MCF 10A (cell line): ENCODE results near the gene PGBD5. TPM values are rescaled to one million over a fixed set of nuclear protein-coding genes. Genes with fewer than 3 reads are reported as not detected.

Experiments used
- BruUV-seq: library from RNA; stranded (reverse); fragments of 400-500 nt; replicated peaks from 2 replicates; lab custom pipeline; 2021; lab: Mats Ljungman, UMichigan
- CTCF ChIA-PET: fragments of 300-600 bp; sonication (Branson Sonifier 250); formaldehyde crosslinking; extraction: SDS; loops from one replicate; lab custom pipeline; 2021; ENCODE audit warnings: antibody characterized with exemption, inconsistent platforms; lab: Yijun Ruan, JAX
- POLR2A ChIA-PET: fragments of 300-600, 350-650 bp; sonication (Branson Sonifier 250); formaldehyde crosslinking; extraction: SDS; loops from one replicate; lab custom pipeline; 2020; ENCODE audit warnings: antibody characterized with exemption, inconsistent platforms; lab: Yijun Ruan, JAX
- DNase-seq: peaks from one replicate; pipeline ENCODE4 v3.0.0-alpha.2; 2018; ENCODE audit not compliant: unreplicated experiment
- H3K27ac Mint-ChIP-seq: one replicate; pipeline ENCODE4 v1.8.0; 2022; ENCODE audit warnings: mild to moderate bottlenecking, low read depth, mixed read lengths; ENCODE audit not compliant: unreplicated experiment
- H3K27me3 Mint-ChIP-seq: one replicate; pipeline ENCODE4 v1.8.0; 2022; ENCODE audit warnings: mixed read lengths; ENCODE audit not compliant: insufficient read depth, unreplicated experiment
- H3K36me3 Mint-ChIP-seq: one replicate; pipeline ENCODE4 v1.8.0; 2022; ENCODE audit warnings: mild to moderate bottlenecking, moderate library complexity, mixed read lengths; ENCODE audit not compliant: insufficient read depth, unreplicated experiment
- H3K4me1 Mint-ChIP-seq: one replicate; pipeline ENCODE4 v1.8.0; 2022; ENCODE audit warnings: mixed read lengths; ENCODE audit not compliant: insufficient read depth, unreplicated experiment
- H3K4me3 Mint-ChIP-seq: one replicate; pipeline ENCODE4 v1.8.0; 2022; ENCODE audit warnings: mild to moderate bottlenecking, moderate library complexity, mixed read lengths; ENCODE audit not compliant: unreplicated experiment
- H3K9me3 Mint-ChIP-seq: one replicate; pipeline ENCODE4 v1.8.0; 2022; ENCODE audit warnings: mixed read lengths; ENCODE audit not compliant: unreplicated experiment
- intact Hi-C: fragments of 100-400 bp; cut with micrococcal nuclease; formaldehyde crosslinking; loops from 2 replicates; pipeline ENCODE4 v1.14.1; 2022
- total RNA-seq: library from RNA; stranded (reverse); gene quantifications from 2 replicates; pipeline ENCODE4 v1.2.3, GENCODE V29; 2022
- TF ChIP-seq, protein P1 (sequence below): fragments of 200-600 bp; IDR thresholded peaks from one replicate; pipeline ENCODE4 v1.8.0; 2022; ENCODE audit warnings: antibody characterized with exemption, mild to moderate bottlenecking; ENCODE audit not compliant: unreplicated experiment

Gene PGBD5
- total RNA-seq, 1 experiment from 2014 or later, result 1.2 TPM

DNA sequence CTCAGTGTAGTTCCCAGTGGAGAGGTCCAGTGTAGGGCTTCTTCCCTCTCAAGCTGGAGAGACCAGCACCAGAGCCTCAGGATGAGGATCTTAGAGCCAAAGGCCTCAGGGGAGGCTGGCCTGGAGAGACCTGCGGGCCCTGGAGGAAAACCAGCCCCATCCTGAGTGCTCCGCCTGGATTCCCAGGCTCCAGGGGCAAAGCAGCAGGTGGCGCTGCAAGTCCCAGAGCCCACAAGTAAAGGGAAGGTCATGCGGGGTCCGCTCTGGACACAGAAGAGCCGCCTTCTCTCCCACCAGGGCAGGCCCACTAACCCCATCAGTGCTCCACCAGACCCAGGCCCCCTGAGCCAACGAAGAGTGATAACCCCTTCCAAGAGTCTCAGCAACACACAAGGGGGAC, 22.7 kb downstream of the PGBD5 start:
- no peaks in the 10 kb centered on the region for H3K27me3 Mint-ChIP-seq
- CTCF ChIA-PET, result interaction anchor here (0.5 kb wide), 1 partner anchor 40 kb away, joined by 3 read pairs; no protein-coding TSS in a partner anchor
- intact Hi-C loops, result no loop called here
- no peak overlapping the region for H3K27ac Mint-ChIP-seq
- H3K4me3 Mint-ChIP-seq, result no peak overlapping the region
- POLR2A ChIA-PET, result no interaction called here
- H3K36me3 Mint-ChIP-seq, result no peaks in the 10 kb centered on the region
- H3K4me1 Mint-ChIP-seq, result no peaks in the 10 kb centered on the region
- no TSS peak for BruUV-seq
- no peaks in the 10 kb centered on the region for H3K9me3 Mint-ChIP-seq
- DNase-seq, result no peak
- TF ChIP-seq, protein P1, sequence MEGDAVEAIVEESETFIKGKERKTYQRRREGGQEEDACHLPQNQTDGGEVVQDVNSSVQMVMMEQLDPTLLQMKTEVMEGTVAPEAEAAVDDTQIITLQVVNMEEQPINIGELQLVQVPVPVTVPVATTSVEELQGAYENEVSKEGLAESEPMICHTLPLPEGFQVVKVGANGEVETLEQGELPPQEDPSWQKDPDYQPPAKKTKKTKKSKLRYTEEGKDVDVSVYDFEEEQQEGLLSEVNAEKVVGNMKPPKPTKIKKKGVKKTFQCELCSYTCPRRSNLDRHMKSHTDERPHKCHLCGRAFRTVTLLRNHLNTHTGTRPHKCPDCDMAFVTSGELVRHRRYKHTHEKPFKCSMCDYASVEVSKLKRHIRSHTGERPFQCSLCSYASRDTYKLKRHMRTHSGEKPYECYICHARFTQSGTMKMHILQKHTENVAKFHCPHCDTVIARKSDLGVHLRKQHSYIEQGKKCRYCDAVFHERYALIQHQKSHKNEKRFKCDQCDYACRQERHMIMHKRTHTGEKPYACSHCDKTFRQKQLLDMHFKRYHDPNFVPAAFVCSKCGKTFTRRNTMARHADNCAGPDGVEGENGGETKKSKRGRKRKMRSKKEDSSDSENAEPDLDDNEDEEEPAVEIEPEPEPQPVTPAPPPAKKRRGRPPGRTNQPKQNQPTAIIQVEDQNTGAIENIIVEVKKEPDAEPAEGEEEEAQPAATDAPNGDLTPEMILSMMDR, result no peak

DNA sequence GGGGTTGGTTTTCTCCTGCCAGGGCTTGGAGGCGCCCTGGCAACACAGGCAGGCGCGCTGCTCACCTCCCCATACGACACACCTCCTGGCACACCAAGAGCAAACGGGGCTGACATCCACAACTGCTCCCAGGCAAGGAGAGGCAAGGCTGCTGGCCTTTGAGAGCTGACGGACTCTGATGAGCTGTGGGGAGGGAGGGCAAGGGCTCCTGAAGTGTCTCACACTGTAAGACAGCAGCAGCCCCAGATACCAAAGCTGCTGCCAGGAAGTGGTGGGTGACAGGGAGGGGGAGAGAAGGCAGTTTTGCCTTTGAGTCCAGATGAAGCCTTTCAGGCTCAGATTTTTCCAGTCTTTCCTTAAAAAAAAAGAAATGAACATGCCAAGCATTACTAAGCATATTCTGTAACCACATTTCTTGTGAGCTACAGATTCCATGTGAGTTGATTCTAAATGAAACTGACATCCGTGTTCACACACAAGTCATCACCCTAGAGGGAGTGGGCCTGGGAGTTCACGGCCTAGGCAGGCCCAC, 24.3 kb downstream of the PGBD5 start:
- Mint-ChIP-seq H3K4me3 (no peak overlapping the region), H3K9me3 (no peaks in the 10 kb centered on the region), H3K27me3 (no peaks in the 10 kb centered on the region), H3K36me3 (no peaks in the 10 kb centered on the region), H3K27ac (no peak overlapping the region), H3K4me1 (no peaks in the 10 kb centered on the region)
- no TSS peak for BruUV-seq
- no peak for DNase-seq
- intact Hi-C loops, result no loop called here
- ChIA-PET CTCF (interaction anchor here (0.7 to 0.8 kb wide), 2 partner anchors 61 to 368 kb away, joined by 3 read pairs; no protein-coding TSS in a partner anchor), POLR2A (interaction anchor here (0.6 to 1.0 kb wide), 2 partner anchors 9 to 50 kb away, joined by 3 read pairs; no protein-coding TSS in a partner anchor)
- TF ChIP-seq, protein P1, result no peak

DNA sequence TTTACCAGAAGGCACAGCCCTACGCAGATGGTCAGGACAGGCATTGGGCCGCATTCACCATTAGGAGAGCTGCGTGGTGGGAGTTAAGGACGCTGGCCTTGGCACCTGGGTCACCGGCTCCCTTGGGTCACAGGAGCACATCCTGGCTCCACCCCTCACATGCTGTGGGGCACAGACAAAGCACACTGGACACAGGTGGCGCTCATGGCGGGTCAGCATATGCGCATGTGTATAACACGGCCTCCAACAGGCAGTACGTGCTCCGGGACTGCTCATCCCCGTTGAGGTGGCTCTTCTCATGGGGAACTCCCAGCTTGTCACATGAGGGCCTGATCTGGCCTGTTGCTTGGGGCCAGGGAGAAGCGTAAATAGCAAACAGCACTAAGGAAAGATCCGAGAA, 25.0 kb downstream of the PGBD5 start:
- H3K4me1 Mint-ChIP-seq, result no peaks in the 10 kb centered on the region
- no peaks in the 10 kb centered on the region for H3K9me3 Mint-ChIP-seq
- DNase-seq, result no peak
- no peak overlapping the region for H3K4me3 Mint-ChIP-seq
- no peaks in the 10 kb centered on the region for H3K36me3 Mint-ChIP-seq
- CTCF ChIA-PET, result no interaction called here
- peaks cover 3% of the 10 kb centered on the region for H3K27me3 Mint-ChIP-seq
- POLR2A ChIA-PET, result interaction anchor here (0.6 to 1.0 kb wide), 2 partner anchors 25 to 49 kb away, joined by 3 read pairs; no protein-coding TSS in a partner anchor
- intact Hi-C loops, result no loop called here
- no TSS peak for BruUV-seq
- no peak overlapping the region for H3K27ac Mint-ChIP-seq
- TF ChIP-seq, protein P1, result no peak

DNA sequence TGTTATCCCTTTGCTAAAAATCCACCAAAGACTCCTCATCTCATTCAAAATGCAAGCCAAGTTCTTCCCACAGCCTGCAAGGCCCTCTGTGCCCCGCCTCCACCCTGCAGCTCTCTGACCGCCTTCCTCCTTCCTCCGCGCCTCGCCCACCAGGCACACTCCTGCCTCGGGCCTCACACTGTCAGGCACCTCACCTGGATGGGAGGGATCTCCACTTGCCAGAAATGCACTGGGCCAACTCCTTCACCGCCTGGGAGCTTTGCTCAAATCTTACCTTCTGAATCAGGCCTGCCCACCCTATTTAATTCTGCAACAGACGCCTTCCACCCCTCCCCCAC, 26.2 kb downstream of the PGBD5 start:
- DNase-seq, result no peak
- TF ChIP-seq, protein P1, result no peak
- no TSS peak for BruUV-seq
- ChIA-PET CTCF (interaction anchor here (0.5 to 0.7 kb wide), 2 partner anchors 14 to 28 kb away, joined by 3 to 5 read pairs; no protein-coding TSS in a partner anchor), POLR2A (interaction anchor here (0.7 to 1.0 kb wide), 2 partner anchors 24 to 258 kb away, joined by 3 read pairs; no protein-coding TSS in a partner anchor)
- H3K27me3 Mint-ChIP-seq, result peaks cover 11% of the 10 kb centered on the region
- no peaks in the 10 kb centered on the region for H3K36me3 Mint-ChIP-seq
- no peaks in the 10 kb centered on the region for H3K4me1 Mint-ChIP-seq
- H3K4me3 Mint-ChIP-seq, result no peak overlapping the region
- H3K9me3 Mint-ChIP-seq, result no peaks in the 10 kb centered on the region
- H3K27ac Mint-ChIP-seq, result no peak overlapping the region
- intact Hi-C loops, result no loop called here
